HS-5 (cell line): ENCODE data around the gene TMA7B.

Experiments
- DNase-seq: peaks from one replicate; pipeline ENCODE4 v3.0.0-alpha.2; 2012; ENCODE audit warnings: low read depth

TMA7B gene

DNA sequence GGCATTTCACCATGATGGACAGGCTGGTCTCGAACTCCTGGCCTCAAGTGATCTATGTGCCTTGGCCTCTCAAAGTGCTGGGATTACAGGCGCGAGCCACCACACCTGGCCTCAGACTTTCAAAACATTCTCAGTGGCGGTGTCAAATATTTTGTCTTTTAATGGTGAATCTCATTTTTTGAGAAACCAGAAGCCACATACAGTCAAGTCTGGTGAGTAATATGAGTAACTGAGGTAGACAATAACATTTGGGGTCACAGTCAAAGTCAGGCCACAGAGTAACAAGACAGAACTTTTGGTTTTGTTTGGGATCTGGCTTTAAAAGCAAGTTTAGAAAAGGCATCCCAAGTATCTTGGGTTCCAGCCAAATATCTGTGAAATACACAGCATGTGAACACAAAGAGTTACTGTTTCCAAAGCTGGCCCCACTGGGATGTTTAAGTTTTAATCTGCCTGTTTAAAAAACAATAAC lies 5.6 kb upstream of the TMA7B start:
- DNase-seq: peak; percentile 23

GRCh38 chr22:39955675-39956074 lies 4.5 kb upstream of the TMA7B start:
- no peak for DNase-seq

DNA sequence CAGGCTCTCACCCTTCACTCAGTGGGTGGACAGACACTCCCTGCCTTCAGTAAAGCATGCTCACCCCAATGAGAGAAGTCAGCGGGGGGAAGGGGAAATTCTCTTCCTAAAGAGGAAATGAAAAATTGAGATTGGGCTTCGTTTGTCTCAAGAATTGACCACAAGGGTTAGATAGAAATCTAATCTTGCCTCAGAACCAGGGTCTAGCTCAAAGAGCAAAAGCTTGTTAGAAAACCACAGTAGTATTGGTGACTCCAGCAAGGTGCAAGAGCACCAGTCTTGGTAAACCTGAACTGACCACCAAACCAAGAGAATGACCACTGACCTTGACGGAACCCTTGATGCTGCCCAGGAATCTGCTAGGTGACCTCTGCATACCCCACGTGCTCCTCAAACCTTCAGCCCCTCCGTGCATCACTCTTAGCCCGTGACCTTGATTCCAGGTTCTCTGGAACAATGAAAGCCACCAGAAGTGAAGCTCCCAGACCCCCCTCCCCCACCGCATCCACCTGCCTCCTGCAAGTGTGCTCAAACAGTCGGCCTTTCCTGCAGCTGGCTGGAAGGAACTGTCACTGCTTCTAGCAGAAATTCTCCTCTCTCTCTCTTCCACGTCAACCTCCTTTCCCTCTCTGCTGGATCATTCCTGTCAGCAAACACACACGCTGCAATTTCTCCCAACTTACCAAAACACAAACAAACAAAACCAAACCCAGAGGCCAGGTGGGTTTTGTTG lies 3.1 kb upstream of the TMA7B start:
- no peak for DNase-seq

DNA sequence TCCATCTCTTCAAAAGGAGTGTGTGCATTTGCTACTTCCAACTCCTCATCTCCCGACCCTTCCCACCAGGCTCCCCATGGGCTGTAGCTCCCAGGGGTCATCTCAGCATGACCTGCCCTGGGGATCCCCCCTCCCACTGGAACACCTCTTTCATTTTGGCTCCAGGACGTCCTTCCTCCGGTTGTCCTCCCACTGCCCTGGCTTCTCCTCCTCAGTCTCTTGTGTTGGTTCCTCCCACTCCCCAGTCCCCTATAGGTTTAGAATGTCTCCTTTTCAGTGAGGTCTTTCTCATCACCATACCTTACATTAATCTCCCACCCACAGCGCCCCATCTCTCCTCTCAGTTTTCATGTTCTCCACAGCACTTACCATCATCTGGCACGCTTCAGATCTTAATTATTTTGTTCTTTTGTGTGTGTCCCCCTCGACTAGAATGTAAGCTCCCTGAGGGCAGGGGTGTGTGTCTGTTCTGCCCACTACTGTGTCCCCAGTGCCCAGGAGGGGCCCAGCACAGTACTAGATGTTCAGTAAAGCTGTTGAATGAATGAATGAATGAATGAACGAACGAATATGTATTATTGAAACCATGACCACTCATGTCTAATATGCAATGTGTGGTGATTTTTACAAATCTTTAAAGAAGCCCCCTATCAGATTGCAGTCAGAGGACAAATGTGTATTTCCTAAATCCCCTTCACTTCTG lies 2.0 kb upstream of the TMA7B start:
- DNase-seq: no peak

DNA sequence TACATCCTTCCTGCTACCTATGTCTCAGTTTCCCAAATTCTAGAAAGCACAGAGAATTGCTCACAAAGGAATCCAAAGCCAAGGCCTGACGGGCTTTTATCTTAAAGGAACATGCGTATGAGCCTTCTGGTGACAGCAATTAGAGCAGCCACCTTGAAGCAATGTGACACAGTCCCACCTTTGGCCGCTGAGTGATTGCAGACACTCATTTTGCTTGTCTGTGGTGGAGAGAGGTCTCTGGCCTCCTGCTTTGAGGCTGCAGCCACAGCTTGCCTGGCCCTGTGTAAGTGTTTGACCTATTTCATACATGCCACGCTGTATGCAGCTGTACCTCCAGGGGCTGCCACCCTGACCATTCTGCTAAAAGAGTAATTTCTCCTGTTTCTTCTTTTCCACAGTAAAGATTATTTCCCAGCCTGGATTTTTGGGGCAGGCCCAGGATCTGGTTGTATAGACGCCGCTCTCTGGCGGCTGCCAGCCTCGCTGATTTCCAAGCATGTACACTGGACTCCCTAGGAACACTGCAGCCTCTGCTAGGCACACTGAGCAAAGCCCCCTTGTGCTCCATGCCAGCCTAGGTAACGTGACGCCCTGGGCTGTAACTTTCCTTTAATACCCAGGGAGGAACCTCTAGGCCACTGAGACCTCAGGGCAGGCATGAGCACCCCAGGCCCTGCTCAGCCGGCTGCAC lies 1.1 kb upstream of the TMA7B start:
- no peak for DNase-seq

DNA sequence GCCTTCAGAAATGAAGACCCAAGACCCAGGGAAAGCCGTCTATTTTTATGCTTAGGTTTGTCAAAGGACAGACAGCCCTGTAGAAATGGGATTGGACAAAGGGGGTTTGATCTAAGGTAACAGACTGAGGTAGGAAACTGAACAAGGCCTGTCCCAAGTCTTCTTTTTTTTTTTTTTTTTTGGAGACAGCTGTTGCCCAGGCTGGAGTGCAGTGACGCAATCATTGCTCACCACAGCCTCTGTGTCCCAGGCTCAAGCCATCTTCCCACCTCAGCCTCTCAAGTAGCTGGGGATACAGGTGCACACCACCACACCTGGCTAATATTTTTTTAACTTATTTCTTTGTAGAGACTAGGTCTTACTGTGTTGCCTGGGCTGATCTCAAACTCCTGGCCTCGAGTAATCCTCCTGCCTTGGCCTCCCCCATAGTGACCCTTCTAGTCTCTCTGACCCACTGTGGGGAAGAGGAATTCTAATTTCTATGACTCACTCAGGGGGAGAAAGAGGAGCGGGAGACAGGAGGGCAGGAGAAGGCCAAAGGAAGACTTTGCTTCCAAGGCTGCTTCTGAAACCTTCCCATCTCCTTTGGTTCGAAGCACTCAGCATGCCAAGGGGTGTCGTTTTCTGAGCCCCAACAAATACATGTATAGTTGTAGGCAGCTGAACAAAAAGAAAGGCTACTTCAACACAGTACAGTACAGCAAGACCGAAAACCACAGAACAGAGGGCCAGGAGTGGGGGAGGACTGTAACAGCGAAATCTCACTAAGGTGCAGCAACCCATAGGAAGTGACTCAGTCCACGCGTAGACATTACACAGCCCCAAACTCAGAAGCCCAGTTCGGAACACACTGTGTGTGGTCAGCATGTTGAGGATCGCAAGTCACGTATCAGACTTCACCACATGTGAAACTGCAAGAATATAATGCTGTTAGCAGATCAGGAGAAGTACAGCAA lies 872 bp downstream of the TMA7B start:
- peak; percentile 88 for DNase-seq

GRCh38 chr22:39962071-39962470 lies 1.9 kb downstream of the TMA7B start:
- DNase-seq: no peak

DNA sequence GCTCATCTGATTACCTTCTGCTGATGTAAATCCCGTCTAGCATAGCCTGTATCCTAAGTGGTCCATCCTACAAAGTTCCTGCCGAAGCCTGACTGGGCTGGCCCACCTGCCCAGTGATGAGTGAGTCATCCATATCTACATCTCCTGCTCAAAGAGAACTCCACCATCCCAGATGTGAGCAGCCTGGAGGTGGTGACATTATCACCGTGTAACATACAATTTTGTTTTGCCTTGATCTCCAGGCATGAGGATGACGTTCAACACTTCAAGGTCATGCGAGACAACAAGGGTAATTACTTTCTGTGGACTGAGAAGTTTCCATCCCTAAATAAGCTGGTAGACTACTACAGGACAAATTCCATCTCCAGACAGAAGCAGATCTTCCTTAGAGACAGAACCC lies 5.6 kb downstream of the TMA7B start:
- DNase-seq: no peak

- no peak for DNase-seq
These were observed 6.3 kb downstream of the TMA7B start for GRCh38 chr22:39966470-39966869.

DNA sequence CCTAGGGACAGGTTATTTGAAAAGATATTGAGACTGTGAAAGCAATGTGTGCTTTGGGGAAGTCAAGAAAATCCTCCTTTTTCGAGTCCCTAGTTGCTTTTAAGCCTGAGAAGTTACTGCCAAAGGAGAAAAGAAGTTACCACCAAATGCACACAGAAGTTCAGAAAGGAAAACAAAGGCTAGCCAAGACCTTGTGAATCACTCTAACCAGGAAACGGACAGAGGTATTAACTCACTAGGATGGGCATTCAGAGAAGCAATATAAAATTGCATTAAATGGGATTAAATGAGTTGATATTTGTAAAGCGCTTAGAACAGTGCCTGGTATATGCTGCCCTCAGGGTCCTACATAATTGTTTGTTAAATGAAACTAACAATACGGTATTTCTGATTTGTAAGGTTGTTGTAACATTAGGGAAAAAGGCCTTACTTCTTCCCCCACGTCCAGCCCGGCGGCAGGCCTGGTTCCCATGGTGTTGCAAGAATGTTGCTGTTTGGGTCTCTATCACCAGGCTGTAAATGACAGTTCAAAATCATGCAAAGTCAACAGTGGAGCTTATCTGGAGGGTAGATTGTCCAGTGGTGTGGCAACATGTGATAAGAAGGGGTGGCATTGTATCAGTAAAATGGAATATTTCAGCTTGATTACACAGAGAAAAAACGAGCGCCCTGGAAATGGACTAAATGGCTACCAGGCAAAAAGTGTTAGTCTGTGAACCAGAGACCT lies 7.1 kb downstream of the TMA7B start:
- no peak for DNase-seq

DNA sequence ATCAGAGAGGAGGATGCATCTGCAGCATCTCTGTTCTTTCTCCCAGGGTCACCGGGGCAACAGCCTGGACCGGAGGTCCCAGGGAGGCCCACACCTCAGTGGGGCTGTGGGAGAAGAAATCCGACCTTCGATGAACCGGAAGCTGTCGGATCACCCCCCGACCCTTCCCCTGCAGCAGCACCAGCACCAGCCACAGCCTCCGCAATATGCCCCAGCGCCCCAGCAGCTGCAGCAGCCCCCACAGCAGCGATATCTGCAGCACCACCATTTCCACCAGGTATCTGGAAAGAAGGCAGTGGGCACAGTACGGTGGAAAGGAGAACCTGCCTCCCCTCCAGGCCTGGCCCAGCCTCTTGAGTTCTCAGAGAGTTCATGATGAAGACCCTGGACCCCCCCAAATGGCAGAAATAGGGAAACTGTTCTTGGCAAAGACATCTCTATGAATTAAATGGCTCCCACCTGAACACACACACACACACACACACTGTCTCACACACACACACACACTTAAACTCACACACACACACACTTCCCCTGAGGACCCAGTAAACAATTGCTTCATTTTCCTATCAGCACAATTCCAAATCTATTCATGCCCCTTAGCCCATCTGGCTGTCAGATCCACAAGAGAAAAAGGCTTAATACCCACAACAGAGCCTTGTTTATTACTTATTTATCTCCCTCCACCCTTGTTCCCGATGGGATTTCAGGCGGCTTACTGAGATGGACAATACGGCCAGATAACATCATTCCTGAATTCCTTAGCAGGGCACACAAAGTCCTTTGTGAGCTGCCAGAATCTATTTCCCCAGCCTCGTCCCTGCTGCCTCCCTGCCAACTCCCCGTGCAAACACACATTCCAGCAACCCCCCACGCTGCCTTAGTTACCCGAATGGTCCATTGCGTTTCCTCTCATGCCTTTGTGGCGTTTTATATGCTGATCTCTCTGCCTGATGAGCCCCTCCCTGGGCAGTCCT lies 8.1 kb downstream of the TMA7B start:
- DNase-seq: no peak

DNA sequence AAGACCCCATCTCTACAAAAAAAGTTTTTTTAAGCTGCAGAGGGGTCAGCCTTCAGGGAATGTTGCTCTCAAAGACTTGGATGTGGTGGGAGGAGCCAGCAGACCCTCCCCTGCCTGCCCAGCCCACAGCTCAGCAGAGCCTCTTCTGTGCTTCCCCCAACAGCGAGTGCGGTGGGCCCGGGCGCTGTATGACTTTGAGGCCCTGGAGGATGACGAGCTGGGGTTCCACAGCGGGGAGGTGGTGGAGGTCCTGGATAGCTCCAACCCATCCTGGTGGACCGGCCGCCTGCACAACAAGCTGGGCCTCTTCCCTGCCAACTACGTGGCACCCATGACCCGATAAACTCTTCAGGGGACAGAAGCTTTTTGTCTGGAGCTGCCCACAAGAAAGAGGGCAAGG lies 10.5 kb downstream of the TMA7B start:
- DNase-seq: no peak

DNA sequence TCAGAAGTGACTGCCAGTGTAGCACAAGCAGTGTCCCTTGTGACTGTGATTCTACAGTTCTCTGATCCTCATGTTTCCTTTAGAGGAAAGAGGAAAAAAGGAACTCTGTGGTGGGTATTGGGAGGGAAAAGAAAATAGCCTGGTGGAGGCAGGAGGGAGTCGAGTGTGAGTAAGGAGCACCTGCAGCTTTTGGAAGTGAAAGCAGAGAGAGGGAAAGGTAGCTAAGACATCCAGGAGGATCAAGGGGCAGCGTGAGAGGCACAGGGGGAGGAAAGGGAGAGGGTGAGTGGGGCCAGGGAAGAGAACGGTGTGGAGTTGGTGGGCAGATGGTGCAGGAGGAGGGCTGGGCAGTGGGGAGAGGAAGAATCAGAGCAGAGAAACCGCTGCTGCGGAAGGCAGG lies 12.4 kb downstream of the TMA7B start:
- no peak for DNase-seq

DNA sequence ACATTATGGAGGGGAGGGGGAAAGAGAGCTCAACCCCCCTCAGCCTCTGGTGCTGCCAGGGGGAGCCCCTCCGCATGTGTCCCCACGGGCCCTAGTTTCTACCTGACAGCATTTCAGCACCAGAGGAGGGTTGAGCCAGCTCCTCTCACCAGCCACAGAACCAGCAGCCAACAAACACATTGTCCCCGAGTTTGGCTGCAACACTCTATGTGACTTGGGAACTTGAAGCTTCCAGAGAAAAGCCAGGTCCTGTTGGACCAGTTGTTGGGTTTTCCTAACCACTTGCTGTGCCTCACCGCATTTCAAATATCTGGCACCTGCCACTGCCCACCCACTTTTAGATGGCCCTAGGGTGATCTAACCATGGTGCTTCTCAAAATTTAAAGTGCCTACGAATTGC lies 13.5 kb downstream of the TMA7B start:
- DNase-seq: no peak

GRCh38 chr22:39974065-39974464 lies 13.9 kb downstream of the TMA7B start:
- DNase-seq: no peak

DNA sequence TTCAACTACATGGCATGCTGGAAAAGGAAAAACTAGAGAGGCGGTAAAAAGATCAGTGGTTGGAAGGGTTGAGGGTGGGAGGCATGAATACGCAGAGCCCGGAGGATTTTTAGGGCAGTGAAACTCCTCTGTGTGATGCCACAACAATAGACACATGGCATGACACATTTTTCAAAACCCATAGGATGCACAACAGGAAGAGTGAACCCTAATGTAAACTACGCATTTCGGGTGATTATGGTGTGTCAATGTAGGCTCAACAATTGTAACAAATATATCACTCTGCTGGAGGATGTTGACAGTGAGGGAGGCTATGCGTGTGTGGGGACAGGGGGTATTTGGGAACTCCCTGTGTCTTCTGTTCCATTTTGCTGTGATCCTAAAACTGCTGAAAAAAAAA lies 18.9 kb downstream of the TMA7B start:
- no peak for DNase-seq

GRCh38 chr22:39979458-39979857 lies 19.3 kb downstream of the TMA7B start:
- no peak for DNase-seq

GRCh38 chr22:39980596-39980995 lies 20.4 kb downstream of the TMA7B start:
- no peak for DNase-seq

GRCh38 chr22:39983346-39983745 lies 23.1 kb downstream of the TMA7B start:
- no peak for DNase-seq

GRCh38 chr22:39984006-39984405 lies 23.8 kb downstream of the TMA7B start:
- no peak for DNase-seq
